H1 (cell line): ENCODE results near the gene EVX2. TPM values are rescaled to one million over a fixed set of nuclear protein-coding genes. Genes with fewer than 3 reads are reported as not detected.

ENCODE experiments used
- EGR1 ChIP-seq: IDR thresholded peaks from 2 replicates; pipeline ENCODE4 v1.6.1; 2011; ENCODE audit warnings: low read depth, low read length, borderline replicate concordance
- EZH2 ChIP-seq: fragments of 200-600 bp; sonication (generic); IDR thresholded peaks from 2 replicates; pipeline ENCODE4 v1.7.1; 2012; ENCODE audit warnings: low read depth, mild to moderate bottlenecking, moderate library complexity, low read length, inconsistent platforms; ENCODE audit not compliant: severe bottlenecking
- RAD21 ChIP-seq, 2 experiments: IDR thresholded peaks in 1 of 2; conservative IDR thresholded peaks in 1 of 2; 2 replicates each; pipeline ENCODE4 v1.6.1; 2011; ENCODE audit warnings: low read depth in 2 of 2, low read length in 2 of 2, improper control_type of control experiment in 1 of 2, inconsistent platforms in 1 of 2, mild to moderate bottlenecking in 1 of 2, moderate library complexity in 1 of 2
- RXRA ChIP-seq: IDR thresholded peaks from 2 replicates; pipeline ENCODE4 v1.6.1; 2011; ENCODE audit warnings: low read depth, mild to moderate bottlenecking, low read length, moderate library complexity; ENCODE audit not compliant: insufficient read depth
- SP4 ChIP-seq: IDR thresholded peaks from 2 replicates; pipeline ENCODE4 v1.6.1; 2012; ENCODE audit warnings: low read length, inconsistent platforms
- USF2 ChIP-seq: IDR thresholded peaks from 2 replicates; pipeline ENCODE4 v1.6.1; 2011; ENCODE audit warnings: low read length, improper control_type of control experiment
- polyA plus RNA-seq, 7 experiments: library from polyadenylated mRNA; depleted of rRNA in 3 of 7; stranded (reverse) in 5 of 7; unstranded in 2 of 7; fragments of >200 nt in 5 of 7; fragments of 200-250 nt in 2 of 7; gene quantifications; 1 replicate in 5 of 7; 2 replicates in 1 of 7; 4 replicates in 1 of 7; pipeline versions ENCODE4 v1.2.1 to v1.2.3, GENCODE V29; 2011 to 2013; ENCODE audit warnings: missing spikeins in 2 of 7, mixed read lengths in 2 of 7
- total RNA-seq: library from RNA; stranded (reverse); fragmentation: NEBNext Ultra II Directional; extraction: Animal tissue kit (Norgen Biotek cat#: 25700); gene quantifications from 2 replicates; pipeline ENCODE4 v1.2.1, GENCODE V29; 2021

EVX2 gene
- total and polyA plus RNA-seq, 2 of the 8 experiments (the other 6 are each of a cell fraction or from before 2014, with no cell fraction given): not detected

GRCh38 chr2:176081376-176081836 lies 2.4 kb downstream of the EVX2 start (continued):
- TF ChIP-seq USF2: no peak
- TF ChIP-seq SP4: no peak
- no peak for TF ChIP-seq EZH2
- no peak for TF ChIP-seq RAD21 (IDR thresholded peaks at IDR 0.05 in 1 of 2, conservative IDR thresholded peaks at IDR 0.05 in 1 of 2; ENCODE audit: low read depth in 2 of 2, low read length in 2 of 2)
- no peak for TF ChIP-seq EGR1
- no peak for TF ChIP-seq RXRA
